Central memory CD4-positive, alpha-beta T cell (primary cell): ENCODE measurements around the gene NTM.
"Not testable (repeated sequence)": the region's sequence is repeated elsewhere in the genome, so short reads cannot be mapped to it uniquely, and the experiment has no call there.

ENCODE experiments used
- DNase-seq: peaks from one replicate; pipeline ENCODE4 v3.0.0; 2022

NTM gene

GRCh38 chr11:132060567-132060966 lies 690.2 kb downstream of the NTM start:
- no peak for DNase-seq

DNA sequence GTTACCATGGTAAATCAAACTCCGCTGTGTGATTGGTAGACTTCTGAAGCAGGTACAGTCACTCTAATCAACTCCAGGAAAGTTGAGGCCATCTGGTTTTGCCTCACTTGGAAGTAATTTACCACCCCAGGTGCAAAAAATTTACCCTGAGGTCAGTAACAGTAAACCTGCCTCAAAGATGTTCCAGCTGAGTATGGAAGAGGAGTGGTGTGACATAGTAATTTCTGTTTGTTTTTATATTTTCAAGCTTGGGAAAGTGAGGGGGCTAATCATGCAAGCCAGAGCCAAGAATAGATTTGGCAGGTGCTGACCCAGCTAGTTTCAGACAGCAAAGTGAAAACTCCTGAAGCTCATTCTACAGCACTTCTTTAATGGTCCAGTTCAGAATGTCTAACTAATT lies 691.6 kb downstream of the NTM start:
- DNase-seq: no peak

DNA sequence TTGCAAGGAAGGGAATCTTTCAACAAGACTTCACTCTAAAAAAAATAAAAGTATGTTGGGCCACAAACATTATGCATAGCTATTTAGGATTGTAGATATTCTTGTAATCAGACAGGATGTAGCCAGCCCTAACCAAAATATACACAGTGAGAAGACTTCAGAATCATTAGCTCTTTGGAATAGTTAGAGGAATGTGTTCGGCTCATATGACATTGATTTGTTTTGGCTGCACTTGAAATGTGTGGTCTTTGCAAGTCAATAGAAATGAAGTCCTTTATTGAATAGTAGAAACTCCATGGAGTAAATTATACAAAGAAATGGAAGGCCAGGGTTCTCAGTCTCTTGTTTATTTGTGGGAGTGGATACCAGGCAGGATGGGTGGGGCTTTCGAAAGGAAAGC lies 692.1 kb downstream of the NTM start:
- no peak for DNase-seq

- DNase-seq: no peak
Observed at GRCh38 chr11:132064987-132065620, 694.7 kb downstream of the NTM start.

DNA sequence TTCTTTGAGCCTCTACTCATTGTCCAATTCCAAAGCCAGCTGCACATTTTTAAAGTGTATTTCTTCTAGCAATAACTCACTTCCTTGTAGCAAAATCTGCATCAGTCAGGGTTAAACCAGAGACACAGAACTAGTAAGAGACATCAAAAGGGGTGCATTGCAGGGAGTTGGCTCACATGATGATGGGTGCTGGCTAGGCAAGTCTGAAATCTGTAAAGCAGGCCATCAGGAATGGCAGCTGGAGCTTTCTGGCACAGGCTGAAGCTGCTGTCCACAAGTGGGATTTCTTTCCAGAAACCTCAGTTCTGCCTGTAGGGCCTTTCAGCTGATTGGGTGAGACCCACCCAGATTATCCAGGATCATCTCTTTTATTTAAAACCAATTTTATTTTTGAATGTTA lies 698.1 kb downstream of the NTM start:
- DNase-seq: no peak

DNA sequence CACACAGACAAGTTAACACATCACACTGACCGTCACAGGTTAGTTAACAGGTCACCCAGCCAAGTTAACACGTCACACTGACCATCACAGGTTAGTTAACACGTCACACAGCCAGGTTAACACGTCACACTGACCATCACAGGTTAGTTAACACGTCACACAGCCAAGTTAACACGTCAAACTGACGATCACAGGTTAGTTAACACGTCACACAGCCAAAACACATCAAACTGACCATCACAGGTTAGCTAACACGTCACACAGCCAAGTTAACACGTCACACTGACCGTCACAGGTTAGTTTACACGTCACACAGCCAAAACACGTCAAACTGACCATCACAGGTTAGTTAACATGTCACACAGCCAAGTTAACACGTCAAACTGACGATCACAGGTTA lies 699.2 kb downstream of the NTM start:
- not testable (repeated sequence) for DNase-seq

- not testable (repeated sequence) for DNase-seq
Observed at GRCh38 chr11:132070907-132071306, 700.5 kb downstream of the NTM start.

- DNase-seq: no peak
Observed at GRCh38 chr11:132072044-132072857, 701.8 kb downstream of the NTM start.

GRCh38 chr11:132072858-132073211 lies 702.4 kb downstream of the NTM start:
- no peak for DNase-seq

- DNase-seq: no peak
Observed at GRCh38 chr11:132073787-132074186, 703.4 kb downstream of the NTM start.

DNA sequence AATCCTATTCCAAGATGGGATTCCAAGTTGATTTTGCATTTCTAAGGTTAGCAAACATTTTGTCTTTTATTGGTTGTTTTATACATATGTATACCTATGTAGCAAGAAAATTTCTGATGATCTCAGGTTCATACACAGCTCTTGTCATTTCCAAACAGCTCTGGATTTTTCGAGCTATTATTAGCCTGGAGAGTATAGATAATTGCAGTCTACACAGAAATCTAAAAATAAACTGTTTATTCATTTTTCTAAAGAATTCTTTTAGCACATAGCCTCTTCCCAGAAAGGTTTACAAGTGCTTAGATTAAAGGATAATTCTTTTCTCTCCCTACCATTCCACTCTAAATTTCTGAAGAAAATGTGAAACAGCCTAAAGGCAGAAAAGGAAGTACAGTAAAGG lies 705.0 kb downstream of the NTM start:
- no peak for DNase-seq

- no peak for DNase-seq
Observed at GRCh38 chr11:132077416-132077815, 707.0 kb downstream of the NTM start.

DNA sequence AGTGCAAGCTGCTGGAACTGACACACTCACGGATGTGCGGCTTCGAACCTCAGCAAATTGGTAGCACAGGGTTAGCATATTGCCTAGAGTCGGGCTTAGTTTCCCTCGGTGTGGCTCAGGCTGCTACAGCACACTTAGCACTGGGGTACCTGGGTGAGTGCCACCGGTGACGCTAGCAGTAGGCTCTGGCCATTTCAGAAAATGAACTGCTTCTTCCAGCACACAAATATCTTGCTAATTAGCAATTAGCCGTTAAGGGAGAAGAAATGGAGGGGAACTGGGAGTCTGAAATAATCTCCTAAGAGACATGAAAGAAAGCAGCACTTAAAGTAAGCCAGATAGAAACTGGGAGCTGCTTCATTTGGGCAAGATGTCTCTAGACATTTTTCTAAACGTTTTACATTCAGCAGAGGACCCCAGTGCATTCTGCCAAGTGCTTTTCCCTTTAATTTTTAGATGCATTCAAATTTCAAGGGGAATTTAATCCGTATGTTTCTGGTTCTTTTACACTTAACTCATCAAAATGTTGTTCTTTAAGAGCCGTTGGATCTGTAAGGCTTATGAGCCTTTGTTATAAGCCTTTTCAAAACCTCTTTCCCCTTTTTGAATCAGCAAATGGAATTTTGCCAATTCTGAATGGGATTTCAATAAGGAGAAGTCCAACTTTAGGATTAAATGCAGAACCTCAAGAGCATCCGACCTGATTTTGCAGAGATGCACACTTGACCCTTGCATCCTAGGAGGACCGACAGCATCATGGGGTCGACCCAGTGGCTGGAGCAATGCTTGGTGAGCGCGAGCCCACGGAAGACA lies 708.1 kb downstream of the NTM start:
- no peak for DNase-seq

GRCh38 chr11:132080127-132080526 lies 709.7 kb downstream of the NTM start:
- no peak for DNase-seq

GRCh38 chr11:132082566-132082965 lies 712.2 kb downstream of the NTM start:
- no peak for DNase-seq

DNA sequence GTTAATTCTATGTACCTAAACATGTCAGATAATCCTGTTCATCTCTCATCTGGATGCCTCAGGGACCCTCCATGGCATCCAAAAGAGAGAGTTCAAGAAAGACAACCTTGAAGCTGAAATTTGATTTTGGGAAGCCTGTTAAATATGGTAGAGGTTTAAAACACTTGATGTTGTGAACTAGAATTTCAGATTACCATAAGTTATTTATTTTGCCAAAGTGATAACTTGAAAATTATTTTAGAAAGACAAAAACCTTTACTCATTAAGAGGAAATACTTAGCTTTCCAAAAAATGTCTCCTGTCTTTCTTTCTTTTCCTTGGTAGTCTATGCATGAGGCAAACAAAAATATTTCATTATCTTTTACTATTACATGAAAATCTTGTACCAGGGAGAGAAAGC lies 714.0 kb downstream of the NTM start:
- no peak for DNase-seq

DNA sequence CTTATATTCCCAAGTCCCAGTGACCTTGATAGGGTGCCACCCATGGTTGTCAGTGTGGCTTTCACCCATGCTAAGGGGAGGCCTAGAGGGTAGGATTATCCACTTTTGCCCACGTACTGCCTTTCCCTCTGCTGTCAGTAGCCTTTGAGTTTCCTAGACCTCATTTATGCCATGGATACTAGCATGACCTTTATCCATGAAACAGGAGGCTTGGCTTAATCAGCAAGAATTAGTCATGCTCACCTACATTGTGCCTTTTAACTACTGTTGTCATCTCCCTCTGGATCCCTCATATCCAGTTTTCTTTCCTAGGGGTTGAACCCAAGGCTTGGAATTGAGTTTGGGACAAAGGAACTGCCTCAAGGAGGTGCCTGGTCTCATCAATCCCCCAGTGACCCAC lies 716.7 kb downstream of the NTM start:
- DNase-seq: no peak

- DNase-seq: no peak
Observed at GRCh38 chr11:132088551-132088950, 718.1 kb downstream of the NTM start.

GRCh38 chr11:132093536-132094259 lies 723.3 kb downstream of the NTM start:
- DNase-seq: no peak

DNA sequence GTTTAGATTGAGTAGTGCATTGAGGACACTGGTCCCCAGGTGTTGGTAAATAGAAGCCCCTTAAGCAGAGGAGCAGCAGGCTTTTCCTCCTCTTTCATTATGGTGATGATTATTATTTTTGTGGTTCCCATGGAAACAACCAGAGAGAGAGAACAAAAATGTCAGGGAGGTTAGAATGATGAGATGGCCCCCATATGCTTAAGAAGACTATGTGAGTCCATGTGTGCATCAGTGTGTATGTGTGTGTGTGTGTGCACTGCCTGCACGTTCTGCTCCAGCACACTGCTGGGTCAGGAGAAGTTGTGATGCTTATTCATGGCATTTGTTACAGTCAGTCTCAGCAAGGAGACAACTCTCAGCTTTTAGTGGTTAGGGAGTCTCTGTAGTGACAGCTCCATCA lies 724.2 kb downstream of the NTM start:
- no peak for DNase-seq

- no peak for DNase-seq
Observed at GRCh38 chr11:132095230-132096131, 725.1 kb downstream of the NTM start.
